EL (cell line): ENCODE measurements around the gene SEL1L3.
A peak's percentile ranks its signal among the peaks of the same experiment; 100 is the strongest.
"Not testable (repeated sequence)": the region's sequence is repeated elsewhere in the genome, so short reads cannot be mapped to it uniquely, and the experiment has no call there.

Experiments used
- DNase-seq: peaks from one replicate; pipeline ENCODE4 v3.0.0-alpha.2; 2016

SEL1L3 gene

GRCh38 chr4:25862411-25863346 lies at the start of gene SEL1L3:
Gene SEL1L3 (minus strand): TSS chr4:25862988. CDS start chr4:25862836, 152 bp downstream.
- no peak for DNase-seq

- DNase-seq = no peak
Measured at GRCh38 chr4:25911356-25911755, 48.6 kb upstream of the SEL1L3 start.

- DNase-seq = peak; percentile 95
Measured at GRCh38 chr4:25908491-25908901, 45.7 kb upstream of the SEL1L3 start.

- DNase-seq = not testable (repeated sequence)
Measured at GRCh38 chr4:25906113-25906512, 43.3 kb upstream of the SEL1L3 start.

GRCh38 chr4:25905371-25905770 lies 42.6 kb upstream of the SEL1L3 start:
- no peak for DNase-seq

- no peak for DNase-seq
Measured at GRCh38 chr4:25904748-25905082, 41.9 kb upstream of the SEL1L3 start.

- peak; percentile 5 for DNase-seq
Measured at GRCh38 chr4:25903900-25904747, 41.3 kb upstream of the SEL1L3 start.

- no peak for DNase-seq
Measured at GRCh38 chr4:25901030-25901430, 38.2 kb upstream of the SEL1L3 start.

GRCh38 chr4:25900310-25900709 lies 37.5 kb upstream of the SEL1L3 start:
- DNase-seq = peak; percentile 44

- no peak for DNase-seq
Measured at GRCh38 chr4:25896776-25897539, 34.2 kb upstream of the SEL1L3 start.

- no peak for DNase-seq
Measured at GRCh38 chr4:25892796-25893195, 30.0 kb upstream of the SEL1L3 start.

- no peak for DNase-seq
Measured at GRCh38 chr4:25890571-25891485, 28.0 kb upstream of the SEL1L3 start.

GRCh38 chr4:25889589-25890503 lies 27.1 kb upstream of the SEL1L3 start:
- no peak for DNase-seq

- DNase-seq = peak; percentile 13
Measured at GRCh38 chr4:25888781-25889180, 26.0 kb upstream of the SEL1L3 start.

GRCh38 chr4:25884031-25884782 lies 21.4 kb upstream of the SEL1L3 start:
- DNase-seq = peak; percentile 69

- DNase-seq = no peak
Measured at GRCh38 chr4:25883565-25883964, 20.8 kb upstream of the SEL1L3 start.

GRCh38 chr4:25882226-25882625 lies 19.4 kb upstream of the SEL1L3 start:
- no peak for DNase-seq

- DNase-seq = no peak
Measured at GRCh38 chr4:25881193-25881592, 18.4 kb upstream of the SEL1L3 start.

GRCh38 chr4:25879991-25880651 lies 17.3 kb upstream of the SEL1L3 start:
- DNase-seq = no peak
